ENCODE results near the gene SLA2. TPM values are rescaled to one million over a fixed set of nuclear protein-coding genes. Genes with fewer than 3 reads are reported as not detected.

Gene SLA2
- total and polyA plus RNA-seq, 2 of the 4 experiments (the other 2 are of a cell fraction) = 0.03 TPM; not detected in 1

GRCh38 chr20:36578356-36579041, 67.5 kb downstream of the SLA2 start:
- no peak overlapping the region for H3K27ac ChIP-seq (ENCODE audit: insufficient read depth, low read length)
- no peak overlapping the region for H3K4me2 ChIP-seq (ENCODE audit: low read depth, low read length)
- ATAC-seq (ENCODE audit: low read depth) = no peak
- H3K79me1 ChIP-seq (ENCODE audit: low read depth in 1 of 2, low read length in 2 of 2) = peaks cover 32 to 56% of the 10 kb centered on the region in 2 experiments
- no peaks in the 10 kb centered on the region for H3K9me3 ChIP-seq (ENCODE audit: control insufficient read depth, insufficient read depth, low read length)
- peaks cover 7% of the 10 kb centered on the region for H3K4me1 ChIP-seq (ENCODE audit: control insufficient read depth, insufficient read depth, low read length)
- peak overlapping the region; percentile 51 for H2AFZ ChIP-seq (replicated peaks; ENCODE audit: low read length, poor library complexity)
- no peak overlapping the region for H3K23ac ChIP-seq (ENCODE audit: low read depth, low read length)
- ChIA-PET POLR2A (ENCODE audit: unreplicated experiment) (no interaction called here), CTCF (interaction anchor here (0.6 kb wide), 1 partner anchor 365 kb away, joined by 3 read pairs; no protein-coding TSS in a partner anchor)
- peaks cover 38% of the 10 kb centered on the region for H4K20me1 ChIP-seq (ENCODE audit: insufficient read depth, low read length)
- 93% methylated on average over 3 of the region's 15 CpGs; no CpG with 5 or more reads in 1 of the 2 experiments for WGBS, 2 experiments (ENCODE audit: extremely low coverage in 2 of 2, insufficient read length in 1 of 2)
- no peak overlapping the region for H2BK120ac ChIP-seq (ENCODE audit: low read depth, low read length)
- no peak overlapping the region for H3K18ac ChIP-seq (ENCODE audit: low read depth, low read length)
- H4K91ac ChIP-seq (ENCODE audit: insufficient read depth, low read depth, low read length) = no peak overlapping the region
- H3K56ac ChIP-seq (ENCODE audit: extremely low read depth, insufficient read depth, low read length) = no peak overlapping the region
- H3K9me1 ChIP-seq (ENCODE audit: insufficient read depth, low read length) = peaks cover 20% of the 10 kb centered on the region
- no peaks in the 10 kb centered on the region for H3K27me3 ChIP-seq (ENCODE audit: control insufficient read depth, insufficient read depth, low read length)
- intact Hi-C loops (cut with micrococcal nuclease) (no loop called here), dilution Hi-C loops (cut with HindIII; ENCODE audit: low sequenced_read_pairs, unreplicated experiment) (no loop called here), in situ Hi-C loops (cut with MboI; ENCODE audit: low sequenced_read_pairs) (no loop called here)
- no peak overlapping the region for H2BK5ac ChIP-seq (ENCODE audit: low read depth, low read length, poor library complexity, severe bottlenecking)
- no peak overlapping the region for H4K8ac ChIP-seq (ENCODE audit: low read depth in 2 of 2, low read length in 2 of 2)
- H2AK9ac ChIP-seq (replicated peaks; ENCODE audit: low read depth, low read length, poor library complexity) = peak overlapping the region; percentile 65
- no peak overlapping the region for H2BK20ac ChIP-seq (ENCODE audit: low read depth, low read length)
- H2BK15ac ChIP-seq (ENCODE audit: low read depth, low read length) = no peak overlapping the region
- H4K5ac ChIP-seq (ENCODE audit: low read depth, low read length) = no peak overlapping the region
- H2AK5ac ChIP-seq (ENCODE audit: low read depth, low read length) = no peak overlapping the region
- no peak overlapping the region for H3K4ac ChIP-seq (ENCODE audit: low read depth, low read length)
- H3K14ac ChIP-seq (replicated peaks; ENCODE audit: low read depth, low read length) = no peak overlapping the region; the same call in 1 of the 2 replicates
- DNase-seq = no peak
- BruUV-seq (replicated peaks) = no TSS peak
- H3K9ac ChIP-seq (ENCODE audit: low read depth, low read length) = no peak overlapping the region
- TF ChIP-seq MAFK (IDR thresholded peaks at IDR 0.05; ENCODE audit: low read depth, low read length) = no peak
- no peak for TF ChIP-seq SMC3 (IDR thresholded peaks at IDR 0.05; ENCODE audit: low read depth, low read length)
- TF ChIP-seq MAZ (IDR thresholded peaks at IDR 0.05; ENCODE audit: borderline replicate concordance, low read depth, low read length) = no peak
- no peak for TF ChIP-seq ELK1 (IDR thresholded peaks at IDR 0.05; ENCODE audit: borderline replicate concordance, low read depth, low read length)
- TF ChIP-seq NFE2L2 (IDR thresholded peaks at IDR 0.05; ENCODE audit: low read depth, low read length) = no peak
- no peak for TF ChIP-seq BHLHE40 (IDR thresholded peaks at IDR 0.05; ENCODE audit: low read depth, low read length)
- TF ChIP-seq CTCF (conservative IDR thresholded peaks at IDR 0.05; ENCODE audit: low read depth, low read length) = no peak
- TF ChIP-seq CHD1 (IDR thresholded peaks at IDR 0.05; ENCODE audit: low read depth, low read length) = no peak
- TF ChIP-seq FOS (IDR thresholded peaks at IDR 0.05; ENCODE audit: low read depth, low read length) = no peak
- no peak overlapping the region for H3K4me3 ChIP-seq (ENCODE audit: insufficient read depth, low read depth, low read length)
- H3K36me3 ChIP-seq (ENCODE audit: control insufficient read depth, insufficient read depth, low read length) = peaks cover 26% of the 10 kb centered on the region

All from IMR-90 (cell line).